Hepatic stellate cell (primary cell): ENCODE measurements around the gene PPIP5K1.
"Not testable (repeated sequence)": the region's sequence is repeated elsewhere in the genome, so short reads cannot be mapped to it uniquely, and the experiment has no call there.

Source experiments
- DNase-seq: peaks from one replicate; pipeline ENCODE4 v3.0.0; 2011; ENCODE audit warnings: low spot score

The PPIP5K1 gene

GRCh38 chr15:43589778-43590466, at the start of gene PPIP5K1:
Gene PPIP5K1 (minus strand): TSS chr15:43590208. CDS start chr15:43584504, 5,704 bp downstream.
- not testable (repeated sequence) for DNase-seq

DNA sequence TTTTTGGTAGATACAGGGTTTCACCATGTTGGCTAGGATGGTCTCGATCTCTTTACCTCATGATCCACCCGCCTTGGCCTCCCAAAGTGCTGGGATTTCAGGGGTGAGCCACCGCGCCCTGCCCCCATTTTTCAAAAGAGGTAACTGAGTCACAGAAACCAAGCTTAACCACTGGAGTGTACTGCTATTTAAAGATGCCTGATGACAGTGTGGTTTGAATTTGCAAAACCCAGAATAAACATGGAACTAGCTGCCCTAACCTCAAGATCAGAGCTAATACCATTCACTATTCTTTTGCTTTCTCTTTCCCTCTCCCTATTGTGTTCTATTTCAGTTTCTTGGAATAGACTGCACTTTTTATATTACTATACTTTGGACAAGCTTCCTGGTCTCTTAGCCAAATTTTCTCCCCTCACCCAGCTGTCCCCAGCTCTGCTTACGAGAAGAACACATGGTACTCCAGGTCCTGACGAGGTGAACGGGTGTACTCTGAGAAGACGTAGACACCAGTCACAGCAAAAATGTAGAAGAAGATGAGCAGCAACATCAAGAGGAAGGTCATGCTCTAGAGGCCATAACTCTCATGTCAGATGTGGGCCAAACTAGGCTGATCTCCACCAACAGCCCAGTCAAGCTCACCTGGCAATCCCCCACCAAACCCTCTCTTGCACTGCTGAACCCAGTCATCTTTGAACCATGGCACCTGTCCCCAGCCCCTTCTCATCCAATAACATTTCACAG, 48.6 kb upstream of the PPIP5K1 start:
- not testable (repeated sequence) for DNase-seq

DNA sequence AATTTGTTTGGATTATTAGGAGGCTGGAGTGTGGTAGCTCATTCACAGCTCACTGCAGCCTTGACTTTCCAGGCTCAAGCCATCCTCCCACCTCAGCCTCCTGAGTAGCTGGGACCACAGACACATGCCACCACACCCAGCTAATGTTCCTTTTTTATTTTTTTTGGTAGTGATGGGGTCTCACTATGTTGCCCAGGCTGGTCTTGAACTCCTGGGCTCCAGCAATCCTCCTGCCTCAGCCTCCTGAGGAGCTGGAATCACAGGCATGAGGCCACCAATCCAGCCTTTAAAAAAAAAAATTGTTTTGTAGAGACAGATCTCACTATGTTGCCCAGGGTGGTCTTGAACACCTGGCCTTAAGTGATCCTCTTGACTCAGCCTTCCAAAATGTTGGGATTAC, 36.9 kb upstream of the PPIP5K1 start:
- not testable (repeated sequence) for DNase-seq

DNA sequence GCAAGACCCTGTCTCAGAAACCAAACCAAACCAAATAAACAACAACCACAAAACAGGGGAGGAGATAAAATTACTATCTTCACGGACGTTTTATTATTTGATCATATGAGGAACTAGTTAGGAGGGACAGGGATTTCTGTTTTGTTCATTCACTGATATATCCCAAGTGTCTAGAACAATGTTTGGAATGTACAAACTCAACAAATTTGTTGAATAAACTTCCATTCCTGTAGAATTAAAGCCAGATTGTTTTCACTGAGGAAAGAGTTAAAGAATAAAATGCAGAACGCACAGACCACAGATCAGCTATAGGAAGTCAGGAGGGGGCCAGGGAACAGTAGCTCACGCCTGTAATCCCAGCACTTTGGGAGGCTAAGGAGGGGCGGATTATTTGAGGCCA, 35.1 kb upstream of the PPIP5K1 start:
- DNase-seq = peak; percentile 6

GRCh38 chr15:43622068-43622799, 32.2 kb upstream of the PPIP5K1 start:
- DNase-seq = not testable (repeated sequence)

DNA sequence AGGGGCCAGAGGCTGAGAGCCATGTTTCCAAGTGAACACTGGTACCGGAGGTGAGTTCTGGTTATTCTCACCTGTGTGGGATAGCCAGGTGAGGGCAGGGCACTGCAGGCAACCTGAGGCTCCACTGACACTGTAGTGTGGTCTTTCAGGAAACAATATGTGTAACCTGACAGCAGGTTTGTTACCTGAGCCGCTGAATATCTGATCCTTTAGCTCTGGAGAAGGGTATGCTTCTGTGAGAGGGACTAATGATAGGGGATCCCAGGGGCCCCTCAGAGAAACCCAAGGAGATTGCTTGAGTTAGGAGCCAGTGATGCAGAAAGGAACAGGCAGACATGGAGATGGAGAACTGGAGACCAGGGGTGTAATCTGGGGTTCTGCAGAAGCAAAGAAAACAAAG, 28.7 kb upstream of the PPIP5K1 start, which contains the start of gene STRC:
Gene STRC, minus strand, starts transcription at position 101 of the 400 bp plus-strand sequence. Its CDS starts 78 bp downstream, at position 23.
- not testable (repeated sequence) for DNase-seq

DNA sequence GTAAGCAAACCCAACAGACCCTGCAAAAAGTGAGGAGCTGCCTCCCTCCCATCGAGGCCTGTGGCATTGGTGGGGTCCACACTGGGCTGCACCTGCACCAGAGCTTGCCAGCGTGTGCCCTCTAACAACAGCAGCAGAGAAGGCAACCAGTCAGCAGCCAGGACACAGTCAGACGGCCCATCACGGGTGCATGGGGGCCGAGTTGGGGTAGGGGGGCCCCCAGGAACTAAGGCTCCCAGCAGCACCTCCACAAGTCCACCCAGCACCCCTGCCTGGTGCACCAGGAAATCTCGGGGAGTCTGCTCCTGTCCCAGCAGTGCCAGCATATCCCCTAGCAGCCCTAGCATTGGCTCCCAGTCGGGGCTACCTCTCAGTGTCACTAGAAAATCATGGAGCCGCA, 27.7 kb upstream of the PPIP5K1 start:
- DNase-seq = not testable (repeated sequence)

DNA sequence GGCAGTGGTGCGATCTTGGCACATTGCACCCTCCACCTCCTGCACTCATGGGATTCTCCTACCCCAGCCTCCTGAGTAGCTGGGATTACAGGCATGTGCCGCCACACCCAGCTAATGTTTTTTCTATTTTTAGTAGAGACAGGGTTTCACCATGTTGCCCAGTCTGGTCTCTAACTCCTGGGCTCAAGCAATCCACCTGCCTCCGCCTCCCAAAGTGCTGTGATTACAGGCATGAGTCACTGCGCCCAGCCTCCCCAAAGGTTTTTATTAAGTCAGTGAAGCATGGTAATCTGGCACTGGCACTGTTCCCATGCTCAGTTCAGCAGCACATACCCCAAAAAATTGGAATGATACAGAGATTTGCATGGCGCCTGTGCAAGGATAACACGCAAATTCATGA, 12.2 kb upstream of the PPIP5K1 start:
- DNase-seq = not testable (repeated sequence)

DNA sequence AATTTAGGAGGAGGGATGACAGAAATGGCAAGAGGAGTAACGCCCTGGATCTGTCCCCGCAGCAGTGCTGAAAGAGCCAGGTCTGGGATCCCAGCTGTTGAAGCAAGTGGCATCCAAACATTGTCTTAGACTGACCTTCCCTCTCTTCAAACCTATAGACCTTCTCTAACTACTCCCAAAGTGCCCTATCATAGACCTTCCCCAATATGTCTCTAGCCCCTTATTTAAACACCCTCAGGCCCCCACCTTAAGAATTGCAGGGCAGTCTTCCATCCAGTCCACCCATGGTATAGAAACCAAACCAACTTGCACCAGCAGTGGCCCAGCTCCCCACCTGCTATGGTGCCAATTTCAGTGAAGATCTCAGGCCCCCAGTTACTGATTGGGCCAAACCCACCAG, 10.2 kb upstream of the PPIP5K1 start:
- not testable (repeated sequence) for DNase-seq

- DNase-seq = not testable (repeated sequence)
Measured at GRCh38 chr15:43599131-43599530, 9.1 kb upstream of the PPIP5K1 start.

GRCh38 chr15:43593328-43594190, 3.6 kb upstream of the PPIP5K1 start, which contains the start of gene CKMT1B:
Gene CKMT1B (plus strand): TSS chr15:43594027. CDS start chr15:43594219, 192 bp downstream.
- not testable (repeated sequence) for DNase-seq

- not testable (repeated sequence) for DNase-seq
Measured at GRCh38 chr15:43592841-43593240, 2.8 kb upstream of the PPIP5K1 start.

- not testable (repeated sequence) for DNase-seq
Measured at GRCh38 chr15:43574607-43575006, 15.4 kb downstream of the PPIP5K1 start.

- DNase-seq = not testable (repeated sequence)
Measured at GRCh38 chr15:43566615-43567014, 23.4 kb downstream of the PPIP5K1 start.

DNA sequence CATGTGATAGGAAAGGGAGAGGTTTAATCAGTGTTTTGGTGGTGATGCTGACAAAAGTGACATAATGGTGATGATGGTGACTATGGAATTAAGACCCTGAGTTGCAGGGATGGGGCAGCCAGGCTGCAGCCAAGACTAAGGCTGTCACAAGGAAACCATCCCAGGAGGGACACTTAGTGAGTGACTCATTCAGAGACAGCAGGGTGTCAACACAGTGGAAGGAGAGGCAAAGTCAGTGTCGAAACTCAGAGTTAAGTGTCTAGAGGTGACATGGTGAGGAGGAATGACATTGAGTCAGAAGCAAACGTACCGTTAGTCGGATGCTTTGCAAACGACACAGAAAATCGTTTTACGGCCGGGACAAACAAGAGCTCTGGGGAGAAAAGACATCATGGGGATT, 26.2 kb downstream of the PPIP5K1 start:
- not testable (repeated sequence) for DNase-seq

DNA sequence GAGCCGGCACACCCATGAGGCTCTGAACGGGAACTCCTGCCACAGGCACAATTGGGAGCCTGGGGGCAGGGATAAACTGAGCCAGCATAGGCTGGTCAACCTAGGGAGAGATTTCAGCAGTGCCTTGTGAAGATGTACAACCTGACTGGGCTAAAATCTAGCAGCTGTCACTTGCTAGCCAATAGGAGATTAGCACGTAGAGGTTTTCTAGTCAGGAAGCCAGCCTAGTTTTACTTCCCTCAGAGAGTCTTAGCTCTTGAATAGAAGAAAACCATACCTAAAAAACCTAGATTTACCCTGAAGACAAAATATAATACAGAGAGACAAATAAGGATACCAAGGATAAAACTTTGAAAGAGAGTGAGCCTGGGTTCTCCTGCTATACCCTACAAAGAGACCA, 27.3 kb downstream of the PPIP5K1 start:
- DNase-seq = not testable (repeated sequence)

- no peak for DNase-seq
Measured at GRCh38 chr15:43552986-43553385, 37.0 kb downstream of the PPIP5K1 start.

GRCh38 chr15:43552256-43552655, 37.8 kb downstream of the PPIP5K1 start:
- no peak for DNase-seq

DNA sequence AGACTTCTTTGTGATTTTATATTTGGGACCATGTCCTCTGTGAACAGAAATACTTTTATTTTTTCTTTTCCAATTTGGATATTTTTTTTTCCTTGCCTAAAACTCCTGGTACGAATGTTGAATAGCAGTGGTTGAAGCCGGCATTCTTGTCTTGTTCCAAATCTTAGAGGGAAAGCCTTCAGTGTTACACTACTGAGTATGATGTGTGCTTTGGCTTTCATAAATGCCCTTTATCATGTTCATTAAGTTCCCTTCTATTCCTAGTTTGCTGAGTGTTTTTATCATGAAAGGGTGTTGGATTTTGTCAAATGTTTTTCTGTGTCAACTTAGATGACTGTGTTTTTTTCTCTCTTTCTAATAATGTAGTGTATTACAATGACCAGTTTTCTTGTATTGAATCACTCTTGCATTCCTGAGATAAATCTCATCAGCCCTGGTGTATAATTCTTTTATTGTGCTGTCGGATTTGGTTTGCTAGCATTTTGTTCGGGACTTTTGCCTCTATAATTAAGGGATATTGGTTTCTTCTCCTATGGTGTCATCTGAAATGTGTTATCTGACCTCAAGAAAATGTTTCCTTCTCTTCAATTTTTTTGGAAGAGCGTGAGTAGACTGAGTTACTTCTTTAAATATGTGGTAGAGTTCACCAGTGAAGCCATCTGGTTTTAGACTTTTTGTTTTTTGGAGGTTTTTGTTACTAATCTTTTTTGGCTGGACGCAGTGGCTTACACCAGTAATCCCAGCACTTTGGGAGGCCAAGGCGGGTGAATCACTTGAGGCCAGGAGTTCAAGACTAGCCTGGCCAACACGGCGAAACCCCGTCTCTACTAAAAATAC, 39.3 kb downstream of the PPIP5K1 start:
- DNase-seq = no peak

DNA sequence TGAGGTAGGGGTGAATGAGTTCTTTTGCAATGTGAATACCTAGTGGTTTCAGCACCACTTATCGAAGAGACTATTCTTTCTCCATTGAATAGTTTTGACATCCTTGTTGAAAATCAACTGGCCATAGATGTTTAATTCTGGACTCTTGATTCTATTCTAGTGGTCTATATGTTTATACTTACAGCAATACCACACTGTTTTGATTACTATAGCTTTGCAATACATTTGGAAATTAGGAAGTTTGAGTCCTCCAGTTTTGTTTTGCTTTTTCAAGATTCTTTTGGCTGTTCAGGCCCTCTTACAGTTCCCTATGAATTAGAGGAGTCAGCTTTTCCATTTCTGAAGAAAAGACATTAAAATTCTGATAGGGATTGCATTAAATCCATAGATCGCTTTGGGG, 42.5 kb downstream of the PPIP5K1 start:
- no peak for DNase-seq
